GM21717 (cell line): ENCODE results near the gene WFDC1.

Experiments
- ATAC-seq: cut with Tn5 transposase; IDR thresholded peaks from one replicate; pipeline ENCODE4 v1.9.1; 2021; ENCODE audit warnings: mild to moderate bottlenecking, moderate library complexity; ENCODE audit not compliant: unreplicated experiment

The WFDC1 gene

GRCh38 chr16:84299734-84300440 lies 5.2 kb downstream of the WFDC1 start:
- ATAC-seq, result no peak

- no peak for ATAC-seq
Observed at GRCh38 chr16:84302111-84302954, 7.7 kb downstream of the WFDC1 start.

GRCh38 chr16:84303023-84303422 lies 8.3 kb downstream of the WFDC1 start:
- no peak for ATAC-seq

GRCh38 chr16:84303516-84303915 lies 8.8 kb downstream of the WFDC1 start:
- no peak for ATAC-seq

- ATAC-seq, result no peak
Observed at GRCh38 chr16:84306564-84306963, 11.9 kb downstream of the WFDC1 start.

- ATAC-seq, result no peak
Observed at GRCh38 chr16:84307209-84307954, 12.7 kb downstream of the WFDC1 start.

GRCh38 chr16:84308120-84308519 lies 13.4 kb downstream of the WFDC1 start:
- no peak for ATAC-seq

GRCh38 chr16:84310642-84311041 lies 16.0 kb downstream of the WFDC1 start:
- ATAC-seq, result no peak

GRCh38 chr16:84312783-84313382 lies 18.2 kb downstream of the WFDC1 start:
- ATAC-seq, result no peak

- no peak for ATAC-seq
Observed at GRCh38 chr16:84313921-84314320, 19.2 kb downstream of the WFDC1 start.

- no peak for ATAC-seq
Observed at GRCh38 chr16:84314373-84314772, 19.7 kb downstream of the WFDC1 start.

GRCh38 chr16:84314814-84315213 lies 20.1 kb downstream of the WFDC1 start:
- ATAC-seq, result no peak

- ATAC-seq, result no peak
Observed at GRCh38 chr16:84315422-84315821, 20.7 kb downstream of the WFDC1 start.

GRCh38 chr16:84318091-84318975 lies 23.7 kb downstream of the WFDC1 start:
- no peak for ATAC-seq

GRCh38 chr16:84319146-84319760 lies 24.6 kb downstream of the WFDC1 start:
- ATAC-seq, result no peak

GRCh38 chr16:84320511-84320910 lies 25.8 kb downstream of the WFDC1 start:
- no peak for ATAC-seq

GRCh38 chr16:84321932-84322331 lies 27.3 kb downstream of the WFDC1 start:
- ATAC-seq, result no peak

- no peak for ATAC-seq
Observed at GRCh38 chr16:84322749-84323148, 28.1 kb downstream of the WFDC1 start.

- no peak for ATAC-seq
Observed at GRCh38 chr16:84323606-84324005, 28.9 kb downstream of the WFDC1 start.
